Fibroblast of pulmonary artery (primary cell): ENCODE data around the gene IGSF3.

Source experiments
- DNase-seq: peaks from one replicate; pipeline ENCODE4 v3.0.0-alpha.2; 2010; ENCODE audit warnings: low read depth
- H3K4me3 ChIP-seq: replicated peaks from 2 replicates; pipeline ENCODE4 v1.5.1; 2011; ENCODE audit warnings: low read depth, mild to moderate bottlenecking, control low read depth, low read length, moderate library complexity
- TF ChIP-seq, protein P1 (sequence below): IDR thresholded peaks from 2 replicates; pipeline ENCODE4 v1.5.1; 2011; ENCODE audit warnings: mild to moderate bottlenecking, control low read depth, low read length, inconsistent platforms; ENCODE audit errors: missing control alignments

Gene IGSF3

GRCh38 chr1:116710420-116711262 is 43.1 kb upstream of the IGSF3 start:
- DNase-seq = no peak
- no peak overlapping the region for H3K4me3 ChIP-seq
- TF ChIP-seq, protein P1, sequence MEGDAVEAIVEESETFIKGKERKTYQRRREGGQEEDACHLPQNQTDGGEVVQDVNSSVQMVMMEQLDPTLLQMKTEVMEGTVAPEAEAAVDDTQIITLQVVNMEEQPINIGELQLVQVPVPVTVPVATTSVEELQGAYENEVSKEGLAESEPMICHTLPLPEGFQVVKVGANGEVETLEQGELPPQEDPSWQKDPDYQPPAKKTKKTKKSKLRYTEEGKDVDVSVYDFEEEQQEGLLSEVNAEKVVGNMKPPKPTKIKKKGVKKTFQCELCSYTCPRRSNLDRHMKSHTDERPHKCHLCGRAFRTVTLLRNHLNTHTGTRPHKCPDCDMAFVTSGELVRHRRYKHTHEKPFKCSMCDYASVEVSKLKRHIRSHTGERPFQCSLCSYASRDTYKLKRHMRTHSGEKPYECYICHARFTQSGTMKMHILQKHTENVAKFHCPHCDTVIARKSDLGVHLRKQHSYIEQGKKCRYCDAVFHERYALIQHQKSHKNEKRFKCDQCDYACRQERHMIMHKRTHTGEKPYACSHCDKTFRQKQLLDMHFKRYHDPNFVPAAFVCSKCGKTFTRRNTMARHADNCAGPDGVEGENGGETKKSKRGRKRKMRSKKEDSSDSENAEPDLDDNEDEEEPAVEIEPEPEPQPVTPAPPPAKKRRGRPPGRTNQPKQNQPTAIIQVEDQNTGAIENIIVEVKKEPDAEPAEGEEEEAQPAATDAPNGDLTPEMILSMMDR = no peak

- no peak overlapping the region for H3K4me3 ChIP-seq
- no peak for DNase-seq
- TF ChIP-seq, protein P1 = no peak
These were observed 42.2 kb upstream of the IGSF3 start for GRCh38 chr1:116709666-116710167.

DNA sequence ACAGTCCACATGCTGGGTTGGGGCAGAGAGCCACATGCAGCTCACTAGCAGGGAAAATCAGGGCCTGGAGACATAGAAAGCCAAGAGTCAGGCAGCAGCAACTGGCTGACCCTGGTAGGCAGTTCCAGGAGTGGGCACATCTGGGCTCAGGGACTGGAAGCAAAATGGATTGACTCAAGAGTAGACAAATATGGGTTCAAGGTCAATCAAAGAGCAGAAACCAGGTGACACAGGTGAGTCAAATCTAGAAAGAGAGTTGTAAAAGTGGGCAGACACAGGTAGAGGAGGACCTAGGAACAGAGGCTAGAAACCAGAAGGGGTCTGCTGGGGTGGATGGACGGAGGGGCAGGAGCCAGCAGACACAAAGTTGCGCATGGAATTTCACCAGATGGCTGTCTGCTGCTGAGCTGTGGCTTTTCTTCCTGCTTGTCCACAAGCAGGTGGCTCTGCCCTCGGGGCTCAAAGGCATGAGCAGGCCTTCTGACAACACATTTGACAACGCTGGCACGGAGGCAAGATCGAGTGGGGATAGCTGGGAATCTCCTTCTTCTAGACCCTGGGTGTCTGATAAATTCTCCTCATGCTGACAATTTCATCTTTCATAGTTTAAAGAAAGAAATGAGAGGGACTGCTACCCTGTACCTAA is 40.8 kb upstream of the IGSF3 start:
- TF ChIP-seq, protein P1 = no peak
- DNase-seq = no peak
- H3K4me3 ChIP-seq = no peak overlapping the region

GRCh38 chr1:116706841-116707240 is 39.3 kb upstream of the IGSF3 start:
- TF ChIP-seq, protein P1 = no peak

GRCh38 chr1:116706123-116706522 is 38.6 kb upstream of the IGSF3 start:
- H3K4me3 ChIP-seq = no peak overlapping the region
- TF ChIP-seq, protein P1 = no peak
- DNase-seq = no peak

More at GRCh38 chr1:116706841-116707240, 39.3 kb upstream of the IGSF3 start:
- DNase-seq = no peak
- no peak overlapping the region for H3K4me3 ChIP-seq

DNA sequence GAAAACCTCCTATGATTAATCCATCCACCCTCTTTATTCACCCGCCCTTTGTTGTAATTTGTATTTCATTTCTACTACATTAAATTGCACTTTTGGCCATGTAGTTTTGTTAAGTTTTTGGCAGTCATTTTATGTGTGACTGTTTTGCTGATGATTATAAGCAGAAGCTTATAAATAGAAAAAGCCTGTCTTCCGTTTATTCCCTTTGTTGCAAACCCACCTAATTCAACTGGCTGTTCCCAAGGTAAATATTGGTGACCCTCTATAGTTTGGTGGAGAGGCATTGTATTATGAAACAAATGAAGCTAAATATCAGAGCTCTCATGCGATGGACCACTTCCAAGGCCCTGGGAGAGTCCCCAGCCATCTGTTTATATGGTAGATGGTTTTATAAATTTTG is 36.7 kb upstream of the IGSF3 start:
- TF ChIP-seq, protein P1 = no peak
- DNase-seq = no peak
- H3K4me3 ChIP-seq = no peak overlapping the region

DNA sequence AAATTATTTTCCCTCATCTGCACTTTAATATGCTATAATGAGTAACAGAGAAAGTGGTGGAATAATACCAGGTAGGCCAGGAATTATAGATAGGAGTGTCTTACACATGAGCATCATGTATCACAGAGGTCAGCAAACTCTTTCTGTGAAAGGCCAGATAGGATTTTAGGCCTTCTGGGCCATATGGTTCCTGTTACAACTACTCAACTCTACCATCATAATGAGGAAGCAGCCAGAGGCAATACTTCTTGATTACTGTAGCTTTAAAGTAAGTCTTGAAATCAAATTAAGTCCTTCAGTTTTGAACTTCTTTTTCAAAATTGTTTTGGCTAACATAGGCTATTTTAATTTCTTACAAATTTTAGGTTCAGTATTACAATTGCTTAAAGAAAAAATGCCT is 32.1 kb upstream of the IGSF3 start:
- H3K4me3 ChIP-seq = no peak overlapping the region
- TF ChIP-seq, protein P1 = no peak

More for the DNA sequence above, 32.1 kb upstream of the IGSF3 start:
- DNase-seq = no peak
